Lower leg skin (tissue), 3 donors: ENCODE data around the gene ASIC2.

Source experiments
- POLR2A ChIP-seq, 2 donors: fragments of 450-650 bp; IDR thresholded peaks; one replicate each; pipeline ENCODE4 v1.6.1; 2016 to 2017; ENCODE audit warnings: antibody characterized with exemption in 2 of 2, mild to moderate bottlenecking in 1 of 2, moderate library complexity in 1 of 2
- TF ChIP-seq, protein P1 (sequence below), 3 donors: fragments of 450-650 bp; IDR thresholded peaks; one replicate each; pipeline ENCODE4 v1.5.1; 2016; ENCODE audit warnings: antibody characterized with exemption in 3 of 3, mild to moderate bottlenecking in 3 of 3, moderate library complexity in 2 of 3

DNA sequence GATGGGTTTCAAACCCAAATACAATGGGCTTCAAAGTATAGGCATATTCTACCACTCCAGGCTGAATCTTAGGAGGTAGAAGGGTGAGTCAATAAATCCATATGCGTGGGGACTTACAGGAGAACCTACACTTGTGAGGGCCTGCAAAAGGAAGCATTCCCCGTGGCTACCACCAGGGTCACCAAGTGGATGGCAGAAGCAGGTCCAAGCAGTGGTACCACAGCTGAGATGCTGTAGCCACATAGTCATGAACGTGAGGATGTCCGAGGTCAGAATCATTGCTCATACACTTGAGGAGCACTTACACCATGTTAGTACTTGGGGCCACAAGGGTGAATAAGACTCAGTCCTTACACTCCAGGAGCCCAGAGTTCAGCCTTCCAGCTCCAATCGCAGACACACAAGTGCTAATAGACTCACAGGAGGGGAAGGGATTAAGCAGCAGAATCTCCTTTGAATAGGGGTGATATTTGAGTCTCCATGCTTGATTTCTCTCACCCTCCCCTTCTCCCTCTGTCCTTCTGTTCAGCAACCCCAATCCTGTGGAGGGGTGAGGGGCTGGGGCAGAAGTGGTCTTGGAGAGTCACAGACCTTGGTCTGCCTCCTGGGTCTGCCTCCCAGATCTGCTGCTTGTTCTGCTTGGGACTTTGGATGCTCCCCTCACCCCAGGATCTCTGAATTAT, 42.5 kb upstream of the ASIC2 start:
- TF ChIP-seq POLR2A (IDR thresholded peaks at IDR 0.05): no peak
- TF ChIP-seq, protein P1, sequence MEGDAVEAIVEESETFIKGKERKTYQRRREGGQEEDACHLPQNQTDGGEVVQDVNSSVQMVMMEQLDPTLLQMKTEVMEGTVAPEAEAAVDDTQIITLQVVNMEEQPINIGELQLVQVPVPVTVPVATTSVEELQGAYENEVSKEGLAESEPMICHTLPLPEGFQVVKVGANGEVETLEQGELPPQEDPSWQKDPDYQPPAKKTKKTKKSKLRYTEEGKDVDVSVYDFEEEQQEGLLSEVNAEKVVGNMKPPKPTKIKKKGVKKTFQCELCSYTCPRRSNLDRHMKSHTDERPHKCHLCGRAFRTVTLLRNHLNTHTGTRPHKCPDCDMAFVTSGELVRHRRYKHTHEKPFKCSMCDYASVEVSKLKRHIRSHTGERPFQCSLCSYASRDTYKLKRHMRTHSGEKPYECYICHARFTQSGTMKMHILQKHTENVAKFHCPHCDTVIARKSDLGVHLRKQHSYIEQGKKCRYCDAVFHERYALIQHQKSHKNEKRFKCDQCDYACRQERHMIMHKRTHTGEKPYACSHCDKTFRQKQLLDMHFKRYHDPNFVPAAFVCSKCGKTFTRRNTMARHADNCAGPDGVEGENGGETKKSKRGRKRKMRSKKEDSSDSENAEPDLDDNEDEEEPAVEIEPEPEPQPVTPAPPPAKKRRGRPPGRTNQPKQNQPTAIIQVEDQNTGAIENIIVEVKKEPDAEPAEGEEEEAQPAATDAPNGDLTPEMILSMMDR (IDR thresholded peaks at IDR 0.05): no peak
